Activated gamma-delta T cell treated with Interleukin-2 at 50 U/mL for 16 hours (primary cell): ENCODE measurements around the gene SON.
"Not testable (repeated sequence)": the region's sequence is repeated elsewhere in the genome, so short reads cannot be mapped to it uniquely, and the experiment has no call there.

ENCODE experiments used
- DNase-seq: peaks from one replicate; pipeline ENCODE4 v3.0.0-alpha.2; 2020

The SON gene

GRCh38 chr21:33584455-33584854 lies 41.6 kb downstream of the SON start:
- no peak for DNase-seq

- no peak for DNase-seq
These were observed 44.1 kb downstream of the SON start for GRCh38 chr21:33586927-33587326.

GRCh38 chr21:33587792-33588484 lies 45.1 kb downstream of the SON start:
- DNase-seq: no peak

- DNase-seq: peak; percentile 84
These were observed 45.9 kb downstream of the SON start, which contains the start of gene DONSON for GRCh38 chr21:33588485-33589335. DONSON (minus strand) TSS chr21:33588684; CDS start chr21:33588641, 43 bp downstream.

GRCh38 chr21:33598051-33598450 lies 55.2 kb downstream of the SON start:
- no peak for DNase-seq

- DNase-seq: no peak
These were observed 65.7 kb downstream of the SON start for GRCh38 chr21:33608559-33608958.

GRCh38 chr21:33611006-33611744 lies 68.3 kb downstream of the SON start:
- no peak for DNase-seq

GRCh38 chr21:33617565-33617964 lies 74.7 kb downstream of the SON start:
- DNase-seq: not testable (repeated sequence)

- DNase-seq: no peak
These were observed 75.6 kb downstream of the SON start for GRCh38 chr21:33618407-33618806.

GRCh38 chr21:33619726-33620125 lies 76.9 kb downstream of the SON start:
- DNase-seq: no peak

GRCh38 chr21:33622253-33622652 lies 79.4 kb downstream of the SON start:
- DNase-seq: no peak

GRCh38 chr21:33626151-33626550 lies 83.3 kb downstream of the SON start:
- not testable (repeated sequence) for DNase-seq
